ENCODE results near the gene RNF213. TPM values are rescaled to one million over a fixed set of nuclear protein-coding genes. Genes with fewer than 3 reads are reported as not detected.

Gene RNF213
- total and polyA plus RNA-seq, 2 of the 8 experiments (the other 6 are each of a cell fraction or from before 2014, with no cell fraction given), result 33.8 to 62.8 TPM

GRCh38 chr17:80248894-80249710, 11.6 kb upstream of the RNF213 start:
- peaks cover 0 to 5% (median 0%) of the 10 kb centered on the region in 4 experiments; a peak in 1 of 7 replicates for H3K4me1 ChIP-seq (replicated peaks in 1 of 4; ENCODE audit: control insufficient read depth in 3 of 4, insufficient read depth in 4 of 4, low read length in 3 of 4)
- no peak overlapping the region for H4K5ac ChIP-seq (ENCODE audit: insufficient read length, low read depth, low read length)
- H2BK5ac ChIP-seq (ENCODE audit: low read depth, low read length), result peak overlapping the region; percentile 21
- H3K27me3 ChIP-seq (replicated peaks in 1 of 4; ENCODE audit: control insufficient read depth in 3 of 4, extremely low read depth in 1 of 4, insufficient read depth in 3 of 4, low read length in 3 of 4), result no peaks in the 10 kb centered on the region
- CTCF ChIA-PET (ENCODE audit: partially characterized antibody), result interaction anchor here (0.6 to 2.4 kb wide), 5 partner anchors 19 to 241 kb away, joined by 3 to 10 read pairs (median 3); no protein-coding TSS in a partner anchor
- no peak overlapping the region for H4K91ac ChIP-seq (replicated peaks; ENCODE audit: insufficient read length, low read length)
- no peak overlapping the region for H2BK15ac ChIP-seq (ENCODE audit: low read length)
- no peak overlapping the region for H3K56ac ChIP-seq (replicated peaks; ENCODE audit: insufficient read length, low read depth, low read length)
- no peaks in the 10 kb centered on the region for H3K23me2 ChIP-seq (ENCODE audit: low read depth, low read length)
- no peak overlapping the region for H2AFZ ChIP-seq (ENCODE audit: low read length)
- no peak overlapping the region for H2BK12ac ChIP-seq (ENCODE audit: low read depth, low read length)
- POLR2A ChIA-PET (ENCODE audit: partially characterized antibody), result interaction anchor here (1.6 kb wide), 1 partner anchor 21 kb away, joined by 5 read pairs; no protein-coding TSS in a partner anchor
- peaks cover 0 to 3% of the 10 kb centered on the region in 2 experiments for H4K20me1 ChIP-seq (replicated peaks in 1 of 2; ENCODE audit: control insufficient read depth in 1 of 2, insufficient read depth in 2 of 2, low read length in 2 of 2)
- H2BK120ac ChIP-seq (replicated peaks; ENCODE audit: low read depth, low read length), result no peak overlapping the region
- H4K8ac ChIP-seq (ENCODE audit: extremely low read depth, insufficient read depth, low read length), result no peak overlapping the region
- H3K9me3 ChIP-seq (ENCODE audit: insufficient read depth in 2 of 2, low read depth in 1 of 2, low read length in 1 of 2), result no peaks in the 10 kb centered on the region; a peak in 1 of 4 replicates
- WGBS, 2 experiments (ENCODE audit: extremely low coverage in 1 of 2, insufficient coverage in 1 of 2, insufficient read length in 1 of 2, insufficient replicate concordance in 2 of 2, low coverage in 1 of 2, low lambda C conversion rate in 2 of 2, missing lambda C conversion rate in 1 of 2), result 90% methylated on average over 26 of the region's 26 CpGs; no CpG with 5 or more reads in 1 of the 2 experiments
- no peak overlapping the region for H3K23ac ChIP-seq (ENCODE audit: insufficient read length)
- no peak overlapping the region for H3K14ac ChIP-seq (ENCODE audit: insufficient read length)
- H3K4me3 ChIP-seq (ENCODE audit: extremely low read depth in 1 of 4, insufficient read depth in 2 of 4, low read depth in 3 of 4, low read length in 4 of 4), result no peak overlapping the region
- H3K79me1 ChIP-seq (ENCODE audit: low read depth, low read length), result no peaks in the 10 kb centered on the region
- no peak for DNase-seq (ENCODE audit: low read depth in 1 of 2, low spot score in 2 of 2)
- no peak for TF ChIP-seq NANOG (IDR thresholded peaks at IDR 0.05; ENCODE audit: insufficient read depth, low read depth, low read length, poor library complexity, severe bottlenecking)
- no peak for TF ChIP-seq RXRA (IDR thresholded peaks at IDR 0.05; ENCODE audit: insufficient read depth, low read depth, low read length)
- TF ChIP-seq KDM1A (IDR thresholded peaks at IDR 0.05; ENCODE audit: borderline replicate concordance, low read length), result no peak
- no peak for TF ChIP-seq BACH1 (IDR thresholded peaks at IDR 0.05; ENCODE audit: low read length)
- TF ChIP-seq CHD2 (IDR thresholded peaks at IDR 0.05; ENCODE audit: low read length), result no peak
- no peak for TF ChIP-seq TBP (IDR thresholded peaks at IDR 0.05; ENCODE audit: low read depth, low read length)
- TF ChIP-seq SIX5 (IDR thresholded peaks at IDR 0.05; ENCODE audit: low read depth, low read length), result no peak
- TF ChIP-seq MAFK (IDR thresholded peaks at IDR 0.05; ENCODE audit: low read depth, low read length), result no peak
- TF ChIP-seq SAP30 (IDR thresholded peaks at IDR 0.05; ENCODE audit: insufficient read depth, insufficient replicate concordance, low read length), result no peak
- TF ChIP-seq USF2 (IDR thresholded peaks at IDR 0.05; ENCODE audit: low read length), result no peak
- no peak for TF ChIP-seq SP4 (IDR thresholded peaks at IDR 0.05; ENCODE audit: low read length)
- no peak overlapping the region for H2BK20ac ChIP-seq (ENCODE audit: low read length)
- no peak overlapping the region for H3K18ac ChIP-seq (ENCODE audit: extremely low read depth, low read length)
- no peak for FAIRE-seq
- H3K36me3 ChIP-seq (ENCODE audit: control insufficient read depth in 2 of 4, insufficient read depth in 4 of 4, low read length in 3 of 4), result peaks cover 0 to 8% (median 2%) of the 10 kb centered on the region in 4 experiments; a peak in 3 of 8 replicates
- no peak overlapping the region for H3K9ac ChIP-seq (replicated peaks in 1 of 4; ENCODE audit: extremely low read depth in 1 of 4, low read depth in 3 of 4, low read length in 3 of 4)
- no peak overlapping the region for H2AK5ac ChIP-seq (ENCODE audit: low read depth, low read length)
- H3K79me2 ChIP-seq (ENCODE audit: control insufficient read depth in 1 of 2, insufficient read depth in 2 of 2, low read length in 2 of 2), result no peaks in the 10 kb centered on the region
- H3K27ac ChIP-seq (ENCODE audit: low read depth, low read length), result no peak overlapping the region
- H3K4ac ChIP-seq (replicated peaks; ENCODE audit: insufficient read length, low read depth, low read length), result no peak overlapping the region
- H3K4me2 ChIP-seq (ENCODE audit: insufficient read depth in 1 of 2, low read depth in 2 of 2, low read length in 2 of 2), result no peak overlapping the region

Measured in H1 (cell line).